ENCODE data around the gene RTN4RL1. TPM values are rescaled to one million over a fixed set of nuclear protein-coding genes. Genes with fewer than 3 reads are reported as not detected.

RTN4RL1 gene
- total and polyA plus RNA-seq, 2 of the 13 experiments (the other 11 are each of a cell fraction or from before 2014, with no cell fraction given), result 0.01 TPM; not detected in 1

DNA sequence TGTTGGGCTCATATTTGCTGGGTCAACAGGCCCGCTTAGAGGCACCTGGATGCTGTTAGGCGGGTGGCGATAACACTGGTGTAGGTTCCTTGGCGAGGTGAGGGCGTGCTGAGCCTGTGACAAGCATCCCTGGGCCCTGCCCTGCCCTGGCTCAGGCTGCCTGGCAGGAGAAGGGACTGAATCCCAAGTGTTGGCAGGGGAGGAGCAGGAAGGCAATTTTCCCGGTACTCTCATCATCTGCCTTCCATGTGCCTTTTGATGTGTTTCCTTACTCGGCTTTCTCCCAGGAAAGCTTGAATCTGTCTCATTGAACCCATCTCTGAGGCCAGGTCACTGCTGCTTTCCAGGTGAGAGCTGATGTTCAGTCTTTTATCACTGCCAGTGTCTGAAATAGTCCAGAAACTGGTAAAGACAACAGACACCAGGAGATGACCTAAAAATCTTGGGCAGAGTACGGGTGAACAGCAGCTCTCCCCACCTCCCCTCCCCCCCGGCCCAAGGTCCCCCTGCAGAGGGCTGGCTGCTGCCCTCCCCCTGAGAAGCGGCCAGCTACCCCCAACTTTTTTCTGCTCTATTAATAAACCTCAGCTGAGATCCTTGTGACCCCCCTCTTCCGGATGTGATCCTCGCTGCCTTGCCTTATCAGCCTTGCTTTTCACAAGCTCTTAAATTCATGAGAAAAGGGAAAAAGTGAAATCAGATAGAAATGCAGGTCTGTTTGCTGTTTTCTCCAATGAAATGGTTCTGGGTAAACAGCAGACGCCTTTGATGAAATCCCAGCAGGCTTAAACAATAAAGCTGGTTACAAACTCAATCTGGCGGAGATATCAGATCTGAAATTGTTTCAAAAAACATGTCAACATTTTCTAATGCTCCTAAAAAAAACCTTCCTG lies 29.0 kb downstream of the RTN4RL1 start (continued):
- TF ChIP-seq, protein P1, sequence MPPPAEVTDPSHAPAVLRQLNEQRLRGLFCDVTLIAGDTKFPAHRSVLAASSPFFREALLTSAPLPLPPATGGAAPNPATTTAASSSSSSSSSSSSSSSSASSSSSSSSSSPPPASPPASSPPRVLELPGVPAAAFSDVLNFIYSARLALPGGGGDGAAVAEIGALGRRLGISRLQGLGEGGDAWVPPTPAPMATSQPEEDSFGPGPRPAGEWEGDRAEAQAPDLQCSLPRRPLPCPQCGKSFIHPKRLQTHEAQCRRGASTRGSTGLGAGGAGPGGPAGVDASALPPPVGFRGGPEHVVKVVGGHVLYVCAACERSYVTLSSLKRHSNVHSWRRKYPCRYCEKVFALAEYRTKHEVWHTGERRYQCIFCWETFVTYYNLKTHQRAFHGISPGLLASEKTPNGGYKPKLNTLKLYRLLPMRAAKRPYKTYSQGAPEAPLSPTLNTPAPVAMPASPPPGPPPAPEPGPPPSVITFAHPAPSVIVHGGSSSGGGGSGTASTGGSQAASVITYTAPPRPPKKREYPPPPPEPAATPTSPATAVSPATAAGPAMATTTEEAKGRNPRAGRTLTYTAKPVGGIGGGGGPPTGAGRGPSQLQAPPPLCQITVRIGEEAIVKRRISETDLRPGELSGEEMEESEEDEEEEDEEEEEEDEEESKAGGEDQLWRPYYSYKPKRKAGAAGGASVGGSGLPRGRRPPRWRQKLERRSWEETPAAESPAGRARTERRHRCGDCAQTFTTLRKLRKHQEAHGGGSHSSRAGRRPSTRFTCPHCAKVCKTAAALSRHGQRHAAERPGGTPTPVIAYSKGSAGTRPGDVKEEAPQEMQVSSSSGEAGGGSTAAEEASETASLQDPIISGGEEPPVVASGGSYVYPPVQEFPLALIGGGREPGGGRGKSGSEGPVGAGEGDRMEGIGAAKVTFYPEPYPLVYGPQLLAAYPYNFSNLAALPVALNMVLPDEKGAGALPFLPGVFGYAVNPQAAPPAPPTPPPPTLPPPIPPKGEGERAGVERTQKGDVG (CRISPR knock-in tag; IDR thresholded peaks at IDR 0.05; ENCODE audit: borderline replicate concordance), result 0 out of 2 replicates have a peak, but pooled peaks have one; percentile 11
- TF ChIP-seq MAFF (IDR thresholded peaks at IDR 0.05; ENCODE audit: low read depth, low read length) (no peak), DNMT1 (CRISPR knock-in tag; IDR thresholded peaks at IDR 0.05) (0 out of 2 replicates have a peak, but pooled peaks have one; percentile 60), KDM5B (CRISPR knock-in tag; IDR thresholded peaks at IDR 0.05; ENCODE audit: borderline replicate concordance) (0 out of 2 replicates have a peak, but pooled peaks have one; percentile 29), NFYB (CRISPR knock-in tag; IDR thresholded peaks at IDR 0.05) (0 out of 2 replicates have a peak, but pooled peaks have one; percentile 4), UBTF (CRISPR knock-in tag; IDR thresholded peaks at IDR 0.05) (peak; percentile 22; the same call in 1 of the 2 replicates), EEA1 (CRISPR knock-in tag; IDR thresholded peaks at IDR 0.05; ENCODE audit: borderline replicate concordance) (0 out of 2 replicates have a peak, but pooled peaks have one; percentile 64), TBX2 (CRISPR knock-in tag; IDR thresholded peaks at IDR 0.05; ENCODE audit: borderline replicate concordance) (0 out of 2 replicates have a peak, but pooled peaks have one; percentile 4)

Measured in HepG2 (cell line).